Activated CD4-positive, alpha-beta T cell treated with anti-CD3 and anti-CD28 coated beads, Interleukin-2, Interleukin-6, amounts not matched to agents 100 ng/mL and 50 ng/mL, durations not matched to agents 16 hours and 8 hours (primary cell): Measurements from ENCODE around the gene PDCD1LG2.

Source experiments
- DNase-seq: peaks from one replicate; pipeline ENCODE4 v3.0.0-alpha.2; 2020

Gene PDCD1LG2

DNA sequence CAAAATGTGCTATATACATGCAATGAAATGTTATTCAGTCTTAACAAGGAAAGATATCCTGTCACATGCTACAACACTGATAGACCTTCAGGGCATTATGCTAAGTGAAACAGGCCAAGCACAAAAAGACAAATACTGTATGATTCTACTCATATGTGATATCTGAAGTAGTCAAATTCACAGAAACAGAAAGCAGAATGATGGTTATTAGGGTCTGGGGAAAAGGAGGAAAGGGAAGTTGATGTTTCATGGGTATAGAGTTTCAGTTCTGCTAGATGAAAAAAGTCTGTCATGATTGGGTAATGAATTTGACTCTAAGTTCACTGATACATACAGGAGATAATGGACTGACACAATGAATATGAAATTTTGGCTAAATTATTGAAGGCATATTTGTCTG lies 107.4 kb downstream of the PDCD1LG2 start:
- peak; percentile 55 for DNase-seq

DNA sequence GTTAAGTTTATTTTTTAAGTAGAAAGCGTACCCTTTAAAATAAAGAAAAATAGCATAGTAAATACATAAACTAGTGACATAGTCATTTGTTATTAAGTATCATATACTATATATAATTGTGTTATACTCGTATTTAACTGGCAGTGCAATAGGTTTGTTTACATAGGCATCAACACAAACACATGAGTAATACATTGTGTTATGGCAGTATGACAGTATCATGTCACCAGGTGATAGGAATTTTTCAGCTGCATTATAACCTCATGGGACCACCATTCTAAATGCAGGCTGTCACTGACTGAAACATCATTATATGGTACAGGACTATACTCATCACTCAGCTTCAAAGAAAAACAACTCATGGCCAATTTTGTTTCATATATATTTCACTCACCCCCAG lies 110.2 kb downstream of the PDCD1LG2 start:
- DNase-seq, result no peak
